GM18498 (cell line): ENCODE data around the gene ELMO1.
A peak's percentile ranks its signal among the peaks of the same experiment; 100 is the strongest.

Experiments used
- ATAC-seq: cut with Tn5 transposase; IDR thresholded peaks from one replicate; pipeline ENCODE4 v1.9.1; 2021; ENCODE audit warnings: mild to moderate bottlenecking, moderate library complexity; ENCODE audit not compliant: unreplicated experiment

ELMO1 gene

DNA sequence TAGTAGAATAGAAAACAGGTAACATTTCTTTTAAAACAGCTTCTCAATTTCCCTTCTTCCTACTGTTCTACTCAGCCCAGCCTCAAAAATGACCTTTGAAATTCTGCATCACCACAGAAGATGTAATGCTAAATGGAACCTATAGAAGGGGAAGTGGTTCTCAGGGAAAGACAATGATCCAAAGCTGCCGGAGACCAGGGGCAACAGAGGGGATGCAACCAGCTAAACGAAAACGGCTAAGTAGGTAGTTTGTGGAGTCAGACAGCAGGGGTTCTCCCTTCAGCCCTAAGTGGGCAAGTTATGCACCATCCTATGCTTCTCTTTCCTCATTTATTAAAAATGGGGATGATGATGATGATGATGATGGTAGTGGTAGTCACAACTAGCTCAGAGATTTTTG, 214.3 kb downstream of the ELMO1 start:
- no peak for ATAC-seq

DNA sequence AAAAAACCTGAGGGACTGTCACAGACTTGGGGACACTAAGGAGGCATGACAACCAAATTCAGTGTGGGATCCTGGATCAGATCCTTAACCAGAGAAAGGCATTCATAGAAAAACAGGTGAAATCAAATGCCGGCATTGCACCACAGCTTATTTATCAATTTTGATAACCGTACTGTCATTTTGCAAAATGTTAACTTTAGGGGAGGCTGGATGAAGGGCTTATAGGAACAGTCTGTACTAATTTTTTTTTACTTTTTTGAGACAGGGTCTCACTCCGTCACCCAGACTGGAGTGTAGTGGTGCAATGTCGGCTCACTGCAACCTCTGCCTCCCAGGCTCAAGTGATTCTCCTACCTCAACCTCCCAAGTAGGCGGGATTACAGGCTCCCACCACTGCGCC, 217.1 kb downstream of the ELMO1 start:
- no peak for ATAC-seq

DNA sequence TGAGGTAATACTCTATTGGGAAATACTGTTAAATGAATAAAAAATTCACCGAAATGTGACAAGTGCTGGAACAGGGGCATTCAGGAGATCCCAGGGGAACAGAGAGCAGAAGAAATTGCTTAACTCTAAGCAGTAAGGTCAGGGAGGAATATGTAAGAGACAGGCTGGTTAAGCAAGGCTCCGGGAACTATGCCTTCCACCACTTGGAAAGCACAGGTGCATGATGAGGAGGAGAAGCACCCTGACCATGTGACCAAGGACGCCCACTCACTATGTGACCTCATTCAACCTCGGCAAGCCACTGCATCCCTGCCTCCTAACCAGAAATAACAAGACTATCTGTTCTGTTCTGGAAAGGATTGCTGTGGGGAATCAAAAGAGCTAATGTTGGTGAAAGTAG, 218.4 kb downstream of the ELMO1 start:
- ATAC-seq, result no peak

DNA sequence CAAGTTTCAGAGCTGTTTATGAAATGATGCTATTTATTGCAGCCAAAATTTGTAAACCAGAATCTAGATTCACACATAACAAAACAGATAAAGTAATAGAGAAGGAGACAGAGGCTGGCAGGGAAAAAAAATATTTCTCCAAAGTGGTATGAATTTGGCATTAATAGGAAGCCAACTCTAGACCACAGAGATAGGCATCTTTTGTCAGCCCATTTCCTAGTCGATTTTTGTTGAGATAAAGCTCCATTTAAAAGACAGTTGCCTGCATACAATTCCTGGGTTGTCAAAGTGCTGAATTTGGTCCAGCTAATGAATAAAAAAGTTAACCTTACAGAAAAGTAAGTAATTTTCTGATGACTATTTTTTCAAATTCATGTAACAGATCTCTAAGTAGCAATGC, 219.3 kb downstream of the ELMO1 start:
- ATAC-seq, result no peak

DNA sequence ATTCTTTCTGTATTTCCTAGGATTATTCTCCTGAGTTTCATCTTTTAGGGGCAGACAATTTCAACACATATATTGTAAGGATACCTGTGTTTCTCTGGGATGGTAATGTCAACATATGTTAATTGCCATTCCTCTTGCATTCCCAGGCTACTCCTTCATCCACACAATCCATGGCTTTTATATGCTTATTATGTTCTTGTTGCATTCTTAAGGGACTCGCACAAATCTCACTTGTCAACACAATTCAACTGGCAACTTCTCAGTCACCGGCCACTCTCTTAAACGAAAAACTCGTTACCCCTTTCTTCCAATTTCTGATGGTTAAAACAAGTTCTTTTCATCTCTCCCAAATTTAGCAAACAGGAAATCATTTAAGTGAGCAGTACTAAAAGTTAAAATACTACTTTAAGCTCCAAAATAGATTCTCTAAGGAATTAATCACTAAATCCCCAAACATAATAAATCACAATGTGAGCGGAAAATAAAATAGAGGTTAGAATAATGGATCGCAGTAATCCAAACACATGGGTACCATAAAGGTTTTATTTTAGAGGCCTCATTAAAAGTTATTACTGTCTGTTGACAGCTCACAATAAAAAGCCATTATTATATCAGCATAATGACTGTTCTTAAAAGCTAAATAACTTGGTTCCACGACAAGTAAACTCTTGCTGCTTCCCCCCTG, 223.2 kb downstream of the ELMO1 start:
- no peak for ATAC-seq

DNA sequence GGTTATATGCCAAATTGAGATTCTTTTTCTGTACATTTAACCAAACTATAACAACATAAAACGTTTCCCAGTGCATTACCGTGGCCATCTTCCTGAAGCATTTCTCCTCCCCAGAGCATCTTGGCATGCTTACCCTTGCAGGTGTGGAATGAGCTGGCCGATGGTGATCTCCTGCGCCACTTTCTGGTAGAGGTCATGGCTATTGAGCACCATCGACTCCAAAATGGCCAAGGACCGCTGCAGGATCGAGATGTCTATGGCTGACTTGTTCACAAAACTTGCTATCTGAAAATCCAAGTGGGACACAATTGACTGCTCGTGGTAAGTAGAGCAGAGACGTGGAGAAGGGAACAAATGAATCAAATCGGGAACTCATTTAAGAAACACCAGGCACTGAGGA, 223.9 kb downstream of the ELMO1 start:
- ATAC-seq, result no peak

DNA sequence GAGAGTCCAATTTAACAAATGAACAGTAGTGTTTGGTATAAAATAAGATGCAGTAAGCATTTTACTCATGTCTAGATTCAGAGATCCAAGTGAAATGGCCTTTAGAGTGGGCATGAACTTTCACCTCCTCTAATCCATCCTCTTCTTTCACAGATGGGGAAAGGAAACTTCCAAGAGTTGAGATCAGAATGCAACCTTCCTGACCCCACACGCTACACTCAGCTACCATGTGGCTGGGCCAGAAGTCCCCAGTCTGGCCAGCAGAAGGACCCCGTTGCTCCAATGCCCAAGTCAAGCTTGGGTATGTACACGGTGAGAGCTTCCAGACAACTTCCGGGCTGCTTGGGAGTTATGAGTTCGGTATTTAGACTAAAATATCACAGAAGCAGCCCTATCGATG, 228.0 kb downstream of the ELMO1 start:
- no peak for ATAC-seq

DNA sequence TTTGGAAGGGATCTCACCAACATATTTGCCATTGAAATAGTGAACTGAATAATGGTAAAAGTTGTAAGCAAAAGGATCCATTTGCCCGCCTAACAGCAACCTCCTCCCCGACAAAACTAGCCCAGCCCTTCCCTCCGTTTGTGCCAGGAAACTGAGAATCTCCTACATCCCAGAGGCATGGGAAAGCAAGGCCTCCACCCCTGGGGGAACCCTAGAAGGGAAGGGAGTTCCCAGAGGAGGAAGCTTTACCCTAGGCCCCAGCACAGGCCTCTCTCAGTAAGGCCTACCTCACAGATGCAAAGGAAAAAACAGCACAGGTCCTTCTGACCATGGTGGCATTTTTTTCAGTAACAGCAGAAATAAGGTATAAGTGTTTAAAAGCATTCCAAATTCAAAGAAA, 229.7 kb downstream of the ELMO1 start:
- ATAC-seq, result no peak

DNA sequence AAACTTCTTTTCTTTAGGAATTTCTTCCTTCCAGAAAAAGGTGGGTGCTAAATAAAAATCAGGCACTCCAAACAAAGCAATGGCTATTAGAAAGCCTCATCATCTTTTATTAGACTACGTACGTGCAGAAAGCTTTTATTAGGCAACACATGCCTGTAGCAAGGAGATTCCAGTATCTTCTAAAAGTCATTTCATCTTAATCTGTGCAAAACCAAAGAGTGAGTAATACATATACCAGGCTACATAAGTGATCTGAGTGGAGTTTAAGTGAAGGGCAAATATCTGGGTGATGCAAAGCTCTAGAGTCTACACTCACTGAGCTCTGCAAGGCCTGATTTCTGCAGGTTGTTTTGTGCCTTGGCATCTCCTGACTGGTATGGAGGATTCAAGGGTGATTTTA, 231.7 kb downstream of the ELMO1 start:
- ATAC-seq, result no peak

DNA sequence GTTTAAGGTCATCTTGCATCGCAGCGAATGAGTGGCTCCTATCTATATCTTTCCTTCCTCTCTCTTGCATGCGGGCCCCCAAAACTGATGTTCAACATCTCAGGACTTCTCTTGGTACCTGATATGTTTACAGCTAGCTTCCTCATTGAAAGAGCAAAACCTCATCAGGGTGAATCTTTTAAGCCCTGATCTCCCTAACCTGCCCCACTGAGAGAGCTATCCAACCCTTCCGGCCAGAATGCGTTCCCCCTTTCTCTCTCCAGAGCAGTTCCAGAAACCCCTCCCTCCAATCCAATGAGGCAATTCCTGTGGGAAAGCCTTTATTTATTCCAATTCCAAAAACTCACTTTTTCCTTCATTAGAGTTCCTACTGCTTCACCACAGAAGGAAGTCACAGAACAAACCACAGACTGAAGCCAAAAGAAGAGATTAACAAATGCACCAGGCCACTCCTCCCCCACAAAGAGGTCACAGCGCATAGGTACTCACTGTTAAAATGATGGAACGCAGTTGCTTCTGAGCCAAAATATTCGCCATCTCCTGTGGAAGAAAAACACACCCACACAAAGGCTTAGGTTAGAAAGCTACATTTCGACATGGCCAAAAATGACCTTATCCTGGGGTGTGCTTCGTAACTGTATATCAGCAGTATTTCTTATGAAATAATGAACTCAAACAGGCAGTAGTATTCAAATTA, 232.4 kb downstream of the ELMO1 start:
- ATAC-seq, result no peak

DNA sequence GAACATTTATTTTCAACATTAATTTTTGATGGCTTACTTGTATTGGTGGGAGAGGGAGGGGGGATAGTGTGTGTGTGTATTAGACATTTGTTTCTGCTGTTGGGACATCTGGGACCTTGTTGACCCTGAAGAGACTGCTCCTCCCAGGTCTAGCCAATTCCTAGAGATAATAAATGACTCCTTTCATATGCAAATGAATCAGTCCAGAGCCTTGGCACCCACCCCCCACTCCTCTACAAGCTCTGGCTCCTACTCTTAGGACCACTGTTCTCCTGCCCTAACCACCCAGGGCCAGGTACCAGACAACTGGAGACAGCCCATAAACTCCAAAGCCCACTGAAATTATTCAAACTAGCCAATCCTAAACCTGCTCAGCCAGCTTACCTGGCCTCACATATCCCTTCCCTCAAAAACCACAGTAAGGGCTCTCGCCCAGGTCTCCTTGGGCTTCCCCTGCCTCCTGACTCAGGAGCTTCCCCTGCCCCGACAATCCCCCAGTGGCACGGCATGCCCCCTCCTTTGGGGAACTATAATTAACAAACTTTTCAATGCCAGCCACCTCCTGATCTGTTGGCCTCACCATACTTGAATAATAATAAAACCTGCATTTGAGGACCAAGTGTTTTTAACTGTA, 233.3 kb downstream of the ELMO1 start:
- no peak for ATAC-seq

DNA sequence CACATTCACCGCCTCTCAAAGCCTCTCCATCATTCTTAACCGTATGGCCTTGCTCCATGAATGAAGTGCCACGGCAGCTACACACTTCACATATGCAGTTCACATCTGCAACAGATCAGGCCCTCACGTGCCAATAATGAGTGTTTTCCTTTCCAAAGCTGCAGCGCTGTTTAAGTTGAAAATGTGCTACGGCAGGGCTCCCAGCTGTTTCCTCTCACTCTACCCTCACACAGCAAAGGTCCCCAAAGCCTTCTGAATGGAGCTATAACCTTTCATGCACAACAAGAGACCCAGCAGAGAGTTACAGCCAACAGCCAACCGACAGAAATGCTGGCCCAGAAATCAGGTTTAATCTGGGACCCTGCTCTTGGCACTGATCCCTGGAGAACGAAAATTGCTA, 236.1 kb downstream of the ELMO1 start:
- ATAC-seq, result no peak

DNA sequence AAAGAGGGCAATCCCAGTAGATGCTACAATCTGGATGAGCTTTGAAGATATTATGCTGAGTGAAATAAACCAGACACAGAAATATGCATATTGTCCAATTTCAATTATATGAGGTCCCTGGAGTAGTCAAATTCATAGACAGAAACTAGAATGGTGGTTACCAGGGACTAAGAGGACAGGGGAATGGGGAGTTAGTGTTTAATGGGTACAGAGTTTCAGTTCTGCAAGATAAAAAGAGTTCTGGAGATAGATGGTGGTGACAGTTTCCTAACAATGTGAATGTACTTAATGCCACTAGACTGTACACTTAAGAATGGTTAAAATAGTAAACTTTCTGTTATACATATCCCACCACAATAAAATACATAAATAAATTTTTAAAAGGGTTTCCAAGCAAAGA, 236.6 kb downstream of the ELMO1 start:
- ATAC-seq, result peak; percentile 63

DNA sequence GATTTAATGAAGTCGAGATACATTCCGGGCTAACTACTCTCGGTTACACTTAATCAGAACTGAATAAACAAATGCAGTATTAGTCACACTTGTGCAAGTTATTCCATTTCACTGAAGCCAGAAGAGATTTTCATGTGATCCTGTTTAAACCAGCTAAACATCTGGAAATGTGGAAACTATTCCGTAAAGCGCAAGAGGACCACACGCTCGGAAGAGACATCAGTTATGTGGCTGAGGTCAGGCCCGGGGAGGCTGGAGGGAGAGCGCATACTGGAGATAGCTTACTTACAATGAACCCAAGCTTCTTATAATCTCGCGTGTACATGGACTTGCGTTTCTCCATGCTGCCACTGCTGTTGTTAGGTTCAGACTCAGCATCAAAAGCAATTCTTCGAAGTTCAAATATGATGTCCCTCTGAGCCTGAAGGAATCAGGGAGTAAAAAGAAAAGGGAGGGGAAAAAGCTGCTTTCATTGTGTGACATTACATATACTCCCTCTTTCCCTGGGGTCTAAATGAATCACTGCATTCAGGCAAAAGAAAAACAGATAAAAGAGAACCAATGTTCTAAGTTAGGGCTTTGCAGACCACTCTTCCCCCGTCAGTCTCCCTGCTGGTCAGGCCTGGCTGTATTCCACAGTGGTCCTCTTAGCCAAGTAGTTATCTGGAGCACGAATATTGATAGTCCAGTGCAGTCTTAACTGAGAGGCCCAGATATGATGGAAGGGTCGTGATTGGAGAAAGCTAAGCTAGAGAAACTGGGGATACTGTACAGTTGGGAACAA, 237.4 kb downstream of the ELMO1 start:
- no peak for ATAC-seq

DNA sequence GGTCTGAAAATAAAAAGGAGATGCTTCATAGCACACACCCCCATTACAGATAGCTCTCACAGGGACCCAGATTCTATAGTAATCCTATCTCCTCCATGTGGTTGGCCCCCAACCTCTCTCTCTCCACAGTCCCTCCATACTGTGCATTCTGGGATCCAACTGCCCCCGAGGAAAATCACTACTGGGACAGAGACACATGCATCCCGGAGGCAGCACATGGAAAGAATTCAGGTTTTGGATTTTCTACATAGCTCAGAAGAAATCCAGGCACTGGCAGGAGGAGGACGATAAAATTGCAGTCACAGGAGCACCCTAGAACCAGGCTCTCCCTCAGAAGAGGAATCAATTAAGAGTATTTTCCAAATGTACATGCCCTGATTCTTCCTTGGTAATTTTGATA, 239.5 kb downstream of the ELMO1 start:
- ATAC-seq, result no peak

DNA sequence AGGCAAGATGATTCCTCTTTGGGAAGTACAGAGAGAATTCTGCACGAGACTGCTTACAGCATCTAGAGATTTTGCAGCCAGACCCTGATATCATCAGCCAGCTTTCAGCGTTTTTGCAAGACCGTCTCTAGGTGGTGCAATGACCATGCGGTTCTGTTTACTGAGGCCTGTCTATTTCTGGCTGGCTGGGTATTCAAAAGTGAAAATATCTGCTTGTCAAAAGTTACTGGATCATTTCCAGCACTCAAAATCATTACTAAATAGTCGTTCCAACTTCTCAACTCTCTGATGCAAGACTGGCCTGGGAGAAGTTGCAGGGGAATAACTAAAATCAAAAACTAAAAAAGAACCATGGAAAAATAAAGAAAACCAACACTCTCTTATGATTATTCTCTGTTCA, 240.1 kb downstream of the ELMO1 start:
- ATAC-seq, result no peak

DNA sequence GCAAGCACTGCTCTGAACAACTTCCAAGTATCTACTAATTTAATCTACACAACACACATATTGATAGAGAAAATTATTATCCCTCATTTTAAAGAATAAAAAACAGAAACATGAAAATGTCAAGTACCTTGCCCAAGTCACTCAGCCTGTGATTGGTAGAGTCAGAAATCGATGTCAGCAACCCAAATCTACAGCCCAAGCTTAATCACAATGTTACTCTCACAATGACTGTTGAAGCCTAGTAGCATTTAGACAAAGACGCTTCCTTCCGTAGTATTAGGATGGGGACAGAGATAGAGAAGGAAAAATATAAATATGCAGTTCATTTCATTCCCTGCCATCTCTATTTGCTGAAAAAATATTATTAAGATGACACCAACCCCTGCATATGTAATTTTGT, 242.5 kb downstream of the ELMO1 start:
- ATAC-seq, result no peak

DNA sequence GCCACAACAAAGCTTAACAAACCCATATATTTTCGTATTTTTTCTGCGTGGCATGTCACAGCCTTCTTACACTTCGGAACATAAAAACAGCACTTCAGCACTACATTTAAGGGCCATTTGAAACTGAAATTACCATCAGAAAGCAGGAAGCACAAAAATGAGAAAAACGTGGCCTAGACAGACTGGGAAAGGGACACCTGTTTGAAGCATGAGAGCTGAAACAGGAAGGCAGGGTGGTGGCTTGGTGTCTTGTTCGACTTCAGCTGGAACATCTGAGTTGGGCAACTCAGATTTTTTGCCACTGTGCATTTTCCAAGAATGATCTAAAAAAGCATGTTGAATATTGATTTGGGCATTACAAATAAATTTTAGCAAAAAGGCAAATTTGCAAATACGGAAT, 243.2 kb downstream of the ELMO1 start:
- no peak for ATAC-seq

DNA sequence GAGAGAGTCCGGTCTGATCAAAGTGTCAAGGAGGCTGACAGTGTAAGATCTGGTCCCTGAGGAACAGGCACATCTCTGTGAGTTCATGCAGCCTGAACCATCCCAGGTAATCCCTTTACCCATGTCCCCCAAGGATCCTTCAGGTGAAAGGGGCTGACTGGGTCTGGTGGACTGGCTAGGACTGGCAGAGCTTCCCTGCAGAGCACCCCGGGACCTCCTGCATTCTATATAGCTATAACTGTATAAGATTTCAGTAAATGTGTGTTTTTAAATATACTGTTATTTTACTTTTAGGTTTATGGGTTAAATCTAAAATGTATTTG, 246.8 kb downstream of the ELMO1 start:
- peak; percentile 21 for ATAC-seq

DNA sequence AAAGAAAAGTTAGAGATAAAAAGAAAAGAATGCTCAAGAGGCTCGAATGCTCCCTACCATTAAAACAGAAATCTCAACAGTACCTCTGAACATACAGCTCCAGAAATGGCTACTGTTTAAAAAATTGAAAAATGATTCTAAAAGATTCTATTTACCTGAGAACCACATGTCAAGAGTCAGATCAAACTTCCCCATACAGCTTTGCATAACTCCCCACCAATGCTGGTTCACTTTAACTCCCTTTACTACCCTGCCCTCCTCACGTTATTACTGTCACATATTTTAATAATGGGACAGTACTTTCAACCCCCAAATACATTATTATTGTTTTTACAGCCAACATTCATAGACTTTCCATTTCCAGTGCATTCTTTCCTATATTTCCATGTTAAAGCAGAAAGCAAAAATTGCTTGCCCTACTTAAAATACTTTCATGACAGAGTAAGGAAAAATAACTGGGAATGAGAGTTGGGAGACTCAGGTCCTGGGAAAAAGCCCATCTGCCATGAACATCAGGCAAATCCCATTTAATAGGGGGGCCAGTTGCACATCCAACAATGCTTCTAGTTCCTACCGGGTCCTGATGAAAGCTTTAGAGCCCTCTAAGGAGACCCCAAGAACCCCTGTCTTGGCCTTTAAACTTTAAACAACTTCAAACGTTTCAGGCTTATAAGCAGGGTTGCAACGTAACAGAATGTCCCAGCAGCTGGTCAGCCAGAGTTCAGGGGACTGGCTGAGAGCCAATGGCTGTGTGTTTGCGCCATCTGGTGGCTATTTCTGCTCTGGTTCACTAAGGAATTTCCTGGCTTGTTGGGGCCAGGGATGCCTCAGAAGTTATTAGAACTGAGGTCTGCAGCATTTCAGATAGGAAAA, 247.4 kb downstream of the ELMO1 start:
- peak; percentile 57 for ATAC-seq
